ENCODE measurements around the gene RUNX3.
A peak's percentile ranks its signal among the peaks of the same experiment; 100 is the strongest.

The RUNX3 gene

DNA sequence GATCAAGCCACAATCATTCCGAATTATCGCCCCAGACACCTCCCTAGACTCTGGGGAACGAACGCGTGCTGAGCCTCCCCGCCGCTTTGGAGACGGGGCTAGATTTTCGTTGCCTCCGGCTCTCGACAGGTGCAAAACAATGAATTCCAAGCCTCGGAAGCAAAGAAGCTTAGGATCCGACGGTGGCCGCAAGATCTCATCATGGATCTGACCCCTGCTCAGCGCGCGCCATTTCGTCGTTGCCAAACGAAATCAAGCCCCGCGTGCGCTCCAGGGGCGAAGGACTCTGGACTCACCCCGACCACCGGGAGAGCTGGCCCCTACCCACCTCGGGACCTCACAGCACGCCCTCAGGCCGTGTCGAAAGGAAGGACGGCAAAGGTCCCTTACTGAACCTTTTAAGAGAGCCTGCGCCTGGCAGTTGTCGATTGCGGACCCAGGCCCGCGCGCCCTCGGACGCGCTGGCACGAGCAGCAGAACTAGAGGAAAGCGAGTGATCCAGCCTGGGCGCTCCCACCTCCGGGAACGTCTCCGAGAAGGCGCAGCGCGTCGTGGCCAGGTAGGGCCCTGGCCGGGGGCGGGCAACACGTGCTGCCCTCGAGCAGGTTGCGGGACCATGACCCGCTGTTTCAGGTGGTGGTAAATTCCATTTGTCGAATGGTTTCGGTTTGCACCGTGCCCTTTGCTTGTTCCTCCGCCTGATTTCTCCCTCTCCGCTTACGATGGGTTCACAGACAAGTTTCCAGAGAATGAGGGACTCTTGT lies 1.6 kb upstream of the RUNX3 start:
- H3K27me3 ChIP-seq = peaks cover 0 to 95% of the 10 kb centered on the region in 2 donors
- H3K4me1 ChIP-seq = peaks cover 0 to 35% (median 31%) of the 10 kb centered on the region in 4 donors
- intact Hi-C loops (cut with DNase I; ENCODE audit: low total_unique reads) = loop anchor here (5.0 kb wide), 3 partner anchors 106 to 276 kb away; no protein-coding TSS in a partner anchor
- no peak overlapping the region for H3K27ac ChIP-seq
- no peaks in the 10 kb centered on the region for H3K9me3 ChIP-seq
- no peak for DNase-seq
- no peaks in the 10 kb centered on the region for H3K36me3 ChIP-seq
- H3K4me3 ChIP-seq = peak overlapping the region; percentile 12 to 28
- TF ChIP-seq, protein P1, sequence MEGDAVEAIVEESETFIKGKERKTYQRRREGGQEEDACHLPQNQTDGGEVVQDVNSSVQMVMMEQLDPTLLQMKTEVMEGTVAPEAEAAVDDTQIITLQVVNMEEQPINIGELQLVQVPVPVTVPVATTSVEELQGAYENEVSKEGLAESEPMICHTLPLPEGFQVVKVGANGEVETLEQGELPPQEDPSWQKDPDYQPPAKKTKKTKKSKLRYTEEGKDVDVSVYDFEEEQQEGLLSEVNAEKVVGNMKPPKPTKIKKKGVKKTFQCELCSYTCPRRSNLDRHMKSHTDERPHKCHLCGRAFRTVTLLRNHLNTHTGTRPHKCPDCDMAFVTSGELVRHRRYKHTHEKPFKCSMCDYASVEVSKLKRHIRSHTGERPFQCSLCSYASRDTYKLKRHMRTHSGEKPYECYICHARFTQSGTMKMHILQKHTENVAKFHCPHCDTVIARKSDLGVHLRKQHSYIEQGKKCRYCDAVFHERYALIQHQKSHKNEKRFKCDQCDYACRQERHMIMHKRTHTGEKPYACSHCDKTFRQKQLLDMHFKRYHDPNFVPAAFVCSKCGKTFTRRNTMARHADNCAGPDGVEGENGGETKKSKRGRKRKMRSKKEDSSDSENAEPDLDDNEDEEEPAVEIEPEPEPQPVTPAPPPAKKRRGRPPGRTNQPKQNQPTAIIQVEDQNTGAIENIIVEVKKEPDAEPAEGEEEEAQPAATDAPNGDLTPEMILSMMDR (IDR thresholded peaks at IDR 0.05) = no peak

DNA sequence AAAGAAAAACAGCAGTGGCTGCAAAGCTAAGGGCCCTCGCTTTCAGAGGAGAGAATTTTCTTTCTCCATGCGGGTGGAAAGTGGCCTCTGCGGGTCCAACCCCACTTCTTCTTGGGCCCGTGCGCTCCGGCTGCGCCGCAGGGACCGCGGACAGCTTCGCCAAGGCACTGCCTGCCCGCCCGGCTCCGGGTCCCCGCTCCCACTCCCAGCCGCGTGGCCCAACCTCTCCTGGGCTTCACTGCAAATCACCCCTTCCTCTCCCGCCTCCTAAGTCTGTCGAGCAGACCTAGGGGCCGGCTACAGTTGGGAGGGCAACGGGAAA lies 1.0 kb upstream of the RUNX3 start:
- Histone ChIP-seq H3K4me1 (peaks cover 0 to 35% (median 31%) of the 10 kb centered on the region in 4 donors), H3K27ac (no peak overlapping the region), H3K9me3 (no peaks in the 10 kb centered on the region), H3K36me3 (no peaks in the 10 kb centered on the region), H3K4me3 (no peak overlapping the region), H3K27me3 (peaks cover 0 to 92% of the 10 kb centered on the region in 2 donors)
- TF ChIP-seq, protein P1 (IDR thresholded peaks at IDR 0.05) = no peak
- intact Hi-C loops (cut with DNase I; ENCODE audit: low total_unique reads) = loop anchor here (5.0 kb wide), 3 partner anchors 106 to 276 kb away; no protein-coding TSS in a partner anchor
- DNase-seq = no peak

DNA sequence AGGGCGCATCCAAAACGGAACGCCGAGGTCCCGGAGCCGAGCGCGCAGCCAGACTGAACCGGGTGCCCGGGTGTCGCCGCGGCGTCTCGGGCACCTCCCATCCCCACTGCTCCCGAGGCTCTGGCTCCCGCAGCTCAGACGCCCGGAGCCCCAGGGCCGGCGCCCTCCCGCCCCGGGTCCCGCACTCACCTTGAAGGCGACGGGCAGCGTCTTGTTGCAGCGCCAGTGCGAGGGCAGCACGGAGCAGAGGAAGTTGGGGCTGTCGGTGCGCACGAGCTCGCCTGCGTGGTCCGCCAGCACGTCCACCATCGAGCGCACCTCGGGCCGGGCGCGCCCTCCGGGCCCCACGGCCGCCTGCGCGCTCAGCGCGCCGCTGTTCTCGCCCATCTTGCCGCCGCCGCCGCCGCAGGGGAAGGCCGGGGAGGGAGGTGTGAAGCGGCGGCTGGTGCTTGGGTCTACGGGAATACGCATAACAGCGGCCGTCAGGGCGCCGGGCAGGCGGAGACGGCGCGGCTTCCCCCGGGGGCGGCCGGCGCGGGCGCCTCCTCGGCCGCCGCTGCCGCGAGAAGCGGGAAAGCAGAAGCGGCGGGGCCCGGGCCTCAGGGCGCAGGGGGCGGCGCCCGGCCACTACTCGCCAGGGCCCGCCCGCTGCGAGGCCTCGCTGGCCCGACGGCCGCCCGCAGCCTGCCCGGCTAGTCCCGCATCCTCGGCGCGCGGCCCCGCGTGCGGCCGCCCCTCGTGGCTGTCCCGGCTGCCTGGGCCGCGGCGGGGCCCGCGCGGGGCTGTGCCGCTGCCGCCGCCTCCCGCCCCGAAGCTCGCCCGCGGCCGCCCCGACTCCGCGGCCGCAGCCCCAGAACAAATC lies 447 bp downstream of the RUNX3 start:
- no peak for DNase-seq
- intact Hi-C loops (cut with DNase I; ENCODE audit: low total_unique reads) = loop anchor here (5.0 kb wide), 3 partner anchors 108 to 278 kb away; no protein-coding TSS in a partner anchor

DNA sequence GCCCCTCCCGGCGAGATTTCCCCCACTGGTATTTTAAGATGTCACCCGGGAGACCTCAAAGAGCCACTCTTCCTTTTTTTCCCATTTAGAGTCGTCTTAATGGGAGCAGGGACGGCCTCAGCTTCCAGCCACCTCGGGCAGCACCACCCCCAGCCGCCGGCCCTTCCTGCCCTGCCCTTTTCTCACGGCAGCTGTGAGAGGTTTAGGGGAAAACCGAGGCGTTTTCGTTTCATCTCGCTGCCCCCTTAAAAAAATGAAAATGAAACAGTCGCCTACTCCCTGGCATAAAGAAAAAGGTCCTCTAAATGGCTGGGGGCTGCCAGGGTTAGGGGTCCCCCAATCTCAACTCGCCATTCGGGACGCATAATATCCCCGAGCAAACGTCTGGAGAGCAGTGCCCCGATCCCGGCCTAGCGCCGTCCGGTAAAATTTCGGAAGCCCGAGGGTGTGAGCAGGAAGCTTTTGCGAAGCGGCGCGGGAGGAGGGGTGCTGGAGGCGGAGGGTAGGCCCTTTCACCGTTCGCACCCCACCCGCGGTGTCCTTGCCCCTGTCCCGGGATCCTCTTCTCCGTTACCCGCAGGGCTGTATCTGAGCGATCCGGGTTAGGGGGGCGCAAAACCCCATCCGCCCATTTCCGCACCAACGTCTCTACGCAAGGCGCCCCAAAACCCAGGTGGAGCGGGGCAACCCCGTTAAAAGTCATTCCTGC lies 1.2 kb downstream of the RUNX3 start:
- Histone ChIP-seq H3K27ac (no peak overlapping the region), H3K4me1 (peaks cover 0 to 35% (median 31%) of the 10 kb centered on the region in 4 donors), H3K4me3 (peak overlapping the region; percentile 39 to 43), H3K9me3 (no peaks in the 10 kb centered on the region), H3K36me3 (no peaks in the 10 kb centered on the region), H3K27me3 (peaks cover 0 to 85% of the 10 kb centered on the region in 2 donors)
- intact Hi-C loops (cut with DNase I; ENCODE audit: low total_unique reads) = no loop called here
- DNase-seq = no peak
- TF ChIP-seq, protein P1 (IDR thresholded peaks at IDR 0.05) = no peak

More for the DNA sequence above, 447 bp downstream of the RUNX3 start:
- Histone ChIP-seq H3K27me3 (peaks cover 0 to 92% of the 10 kb centered on the region in 2 donors), H3K27ac (no peak overlapping the region), H3K36me3 (no peaks in the 10 kb centered on the region), H3K9me3 (no peaks in the 10 kb centered on the region), H3K4me3 (peak overlapping the region; percentile 39 to 43), H3K4me1 (peaks cover 0 to 35% (median 31%) of the 10 kb centered on the region in 4 donors)
- TF ChIP-seq, protein P1 (IDR thresholded peaks at IDR 0.05) = no peak

DNA sequence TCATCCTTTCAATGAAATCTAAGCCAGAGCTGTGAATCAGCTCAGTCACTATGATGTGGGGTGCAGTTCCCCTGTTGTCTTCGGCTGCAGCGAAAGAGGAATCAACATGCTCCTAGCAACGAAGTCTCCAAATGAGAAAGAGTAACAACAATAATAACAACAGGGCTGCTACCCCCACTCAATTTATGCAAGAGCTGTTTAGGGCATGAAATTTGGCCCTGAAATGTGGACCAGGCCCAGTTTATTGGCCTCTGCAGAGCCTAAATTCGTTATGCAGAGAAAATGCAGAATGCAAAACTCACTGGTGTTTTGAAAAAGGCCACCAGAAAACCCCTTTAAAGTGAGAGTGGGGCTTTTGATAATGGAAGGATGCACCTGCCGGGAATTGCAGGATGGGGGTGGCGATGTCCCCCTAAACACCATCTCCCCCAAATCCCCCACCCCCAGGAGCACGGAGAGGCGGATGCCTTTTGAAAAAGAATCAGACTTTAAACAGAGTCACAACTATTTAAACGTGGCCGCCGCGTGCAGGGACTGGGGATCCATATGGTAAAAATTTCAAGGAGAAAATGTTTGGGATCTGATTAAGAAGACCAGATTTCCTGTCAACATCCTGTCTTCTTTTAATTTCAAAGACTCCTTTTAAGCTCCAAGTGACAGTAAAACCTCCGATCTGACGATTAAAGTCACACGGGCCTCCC lies 1.9 kb downstream of the RUNX3 start:
- no peaks in the 10 kb centered on the region for H3K9me3 ChIP-seq

More for the DNA sequence above, 1.9 kb downstream of the RUNX3 start:
- H3K4me3 ChIP-seq = peak overlapping the region in 1 of 2 donors; percentile 43
- no peaks in the 10 kb centered on the region for H3K36me3 ChIP-seq
- H3K27me3 ChIP-seq = peaks cover 0 to 78% of the 10 kb centered on the region in 2 donors
- no peak for DNase-seq
- no peak overlapping the region for H3K27ac ChIP-seq
- TF ChIP-seq, protein P1 (IDR thresholded peaks at IDR 0.05) = no peak
- H3K4me1 ChIP-seq = peaks cover 0 to 35% (median 31%) of the 10 kb centered on the region in 4 donors
- intact Hi-C loops (cut with DNase I; ENCODE audit: low total_unique reads) = no loop called here

All from tibial artery (tissue), 4 donors.